Hepatic stellate cell (primary cell): Measurements from ENCODE around the gene SPPL3.
A peak's percentile ranks its signal among the peaks of the same experiment; 100 is the strongest.
"Not testable (repeated sequence)": the region's sequence is repeated elsewhere in the genome, so short reads cannot be mapped to it uniquely, and the experiment has no call there.

Experiments
- DNase-seq: peaks from one replicate; pipeline ENCODE4 v3.0.0; 2011; ENCODE audit warnings: low spot score

The SPPL3 gene

DNA sequence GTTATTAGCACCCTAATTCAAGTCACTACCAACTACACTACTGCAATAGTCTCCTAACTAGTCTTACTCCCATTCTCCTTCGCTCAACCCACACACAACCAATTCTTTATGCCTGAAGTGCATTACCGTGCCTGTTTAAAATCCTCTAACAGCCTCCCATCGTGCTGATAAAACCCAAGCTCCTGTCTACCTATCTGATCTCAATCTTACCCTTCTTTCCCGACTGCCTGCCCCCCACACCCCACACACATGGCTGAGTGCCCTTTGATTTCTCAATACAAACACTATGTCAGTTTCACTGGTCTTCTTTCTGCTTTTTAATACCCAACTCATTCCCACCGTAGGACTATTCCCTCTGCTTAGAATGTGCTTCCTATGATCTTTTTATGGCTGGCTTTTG lies 59.9 kb downstream of the SPPL3 start:
- DNase-seq = no peak

DNA sequence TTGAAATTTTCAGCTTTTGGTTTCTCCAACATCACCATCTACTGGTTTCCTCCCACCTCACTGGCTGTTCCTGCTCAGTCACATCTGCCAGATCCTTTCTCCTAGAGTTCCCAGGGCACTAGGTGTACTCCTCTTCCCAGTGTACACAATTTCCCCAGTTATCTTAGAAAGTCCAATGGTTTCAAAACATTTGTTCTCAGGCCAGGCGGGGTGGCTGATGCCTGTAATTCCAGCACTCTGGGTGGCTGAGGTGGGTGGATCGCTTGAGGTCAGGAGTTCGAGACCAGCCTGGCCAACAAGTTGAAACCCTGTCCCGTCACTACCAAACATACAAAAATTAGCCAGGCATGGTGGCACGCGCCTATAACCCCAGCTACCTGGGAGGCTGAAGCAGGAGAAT lies 60.7 kb downstream of the SPPL3 start:
- no peak for DNase-seq

- no peak for DNase-seq
Measured at GRCh38 chr12:120842595-120842994, 61.6 kb downstream of the SPPL3 start.

DNA sequence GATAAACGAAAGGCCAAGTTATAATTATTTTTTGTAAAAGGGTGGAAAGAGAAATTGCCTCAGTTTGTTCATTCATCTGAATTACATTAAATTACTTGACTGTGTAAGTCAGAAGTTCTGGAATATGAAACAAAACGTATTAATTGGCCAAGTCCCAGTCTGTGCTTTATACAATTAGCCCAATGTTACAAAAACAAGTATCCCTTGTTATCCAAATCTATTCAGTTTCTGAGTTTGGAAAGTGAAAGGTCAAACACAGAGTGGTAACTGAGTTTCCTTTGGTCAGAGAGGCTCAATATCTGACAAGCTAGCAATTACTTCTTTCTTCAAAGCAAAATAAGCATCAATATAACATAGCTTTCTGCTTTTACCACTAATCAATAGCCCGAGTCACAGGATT lies 62.6 kb downstream of the SPPL3 start:
- DNase-seq = no peak

DNA sequence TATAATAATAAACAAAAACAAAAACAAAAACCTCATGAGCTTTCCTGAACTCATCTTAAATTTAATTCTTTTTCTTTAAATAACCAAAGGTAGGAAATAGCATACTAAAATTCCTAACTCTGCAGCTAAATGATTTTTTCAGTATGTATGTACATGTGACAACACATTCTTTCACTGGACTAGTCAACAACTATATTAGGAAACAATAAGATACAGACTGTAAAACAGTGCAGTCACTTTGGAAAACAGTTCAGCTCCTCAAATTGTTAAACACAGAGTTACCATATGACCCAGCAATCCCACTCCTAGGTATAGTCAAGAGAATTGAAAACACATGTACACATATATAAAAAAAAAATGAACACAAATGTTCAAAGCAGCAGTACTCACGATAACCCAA lies 64.7 kb downstream of the SPPL3 start:
- DNase-seq = no peak

DNA sequence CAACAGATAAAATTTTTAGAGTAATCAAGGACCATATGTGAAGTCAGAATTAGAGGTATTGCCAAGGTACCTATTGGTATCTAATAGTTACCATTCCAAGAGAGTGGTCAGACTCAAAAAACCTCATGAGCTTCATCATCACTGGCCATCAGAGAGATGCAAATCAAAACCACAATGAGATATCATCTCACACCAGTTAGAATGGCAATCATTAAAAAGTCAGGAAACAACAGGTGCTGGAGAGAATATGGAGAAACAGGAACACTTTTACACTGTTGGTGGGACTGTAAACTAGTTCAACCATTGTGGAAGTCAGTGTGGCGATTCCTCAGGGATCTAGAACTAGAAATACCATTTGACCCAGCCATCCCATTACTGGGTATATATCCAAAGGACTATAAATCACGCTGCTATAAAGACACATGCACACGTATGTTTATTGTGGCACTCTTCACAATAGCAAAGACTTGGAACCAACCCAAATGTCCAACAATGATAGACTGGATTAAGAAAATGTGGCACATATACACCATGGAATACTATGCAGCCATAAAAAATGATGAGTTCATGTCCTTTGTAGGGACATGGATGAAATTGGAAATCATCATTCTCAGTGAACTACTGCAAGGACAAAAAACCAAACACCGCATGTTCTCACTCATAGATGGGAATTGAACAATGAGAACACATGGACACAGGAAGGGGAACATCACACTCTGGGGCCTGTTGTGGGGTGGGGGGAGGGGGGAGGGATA lies 65.4 kb downstream of the SPPL3 start:
- not testable (repeated sequence) for DNase-seq

DNA sequence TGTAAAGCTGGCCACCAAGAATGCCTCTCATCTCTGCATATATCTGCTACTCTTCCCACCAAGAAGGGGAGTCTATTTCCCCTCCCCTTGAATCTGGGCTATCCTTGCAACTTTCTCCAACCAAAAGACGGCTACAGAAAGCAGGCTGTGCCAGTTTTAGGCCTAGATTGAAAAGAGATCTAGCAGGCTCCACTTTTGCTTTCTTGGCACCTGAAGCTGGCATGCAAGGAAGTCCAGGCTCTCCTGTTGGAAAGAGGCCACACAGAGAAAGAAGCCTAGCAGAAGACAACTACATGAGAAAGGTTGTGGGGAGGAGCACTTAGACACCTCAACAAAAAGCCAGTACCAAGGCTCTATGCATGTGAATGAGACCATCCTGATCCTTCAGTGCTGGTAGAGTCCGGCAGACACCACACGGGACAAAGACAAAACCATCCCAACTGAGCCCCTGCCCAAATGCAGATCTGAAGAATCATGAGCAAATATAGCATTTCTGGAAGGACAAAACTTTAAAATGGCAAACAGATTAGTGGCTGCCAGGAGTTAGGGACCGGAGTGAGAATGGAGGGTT lies 68.0 kb downstream of the SPPL3 start:
- no peak for DNase-seq

DNA sequence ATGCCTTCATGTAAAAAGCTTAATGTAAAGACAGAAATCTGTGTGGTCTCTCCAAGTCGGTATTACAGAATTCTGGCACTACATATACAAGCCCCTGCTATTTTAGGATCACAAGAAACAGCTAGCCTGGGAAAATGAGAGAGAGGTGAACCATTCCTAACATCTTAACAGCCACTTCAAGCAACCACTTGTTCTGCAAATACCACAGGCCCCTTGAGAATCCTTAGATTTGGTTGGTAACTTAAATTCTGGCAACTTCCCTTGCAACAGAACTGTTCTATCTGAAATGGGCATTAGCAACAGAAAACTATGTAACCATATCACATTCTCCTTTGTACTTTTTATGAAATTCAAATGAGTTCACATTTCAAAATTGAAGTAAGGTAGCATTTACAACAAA lies 68.5 kb downstream of the SPPL3 start:
- DNase-seq = no peak

DNA sequence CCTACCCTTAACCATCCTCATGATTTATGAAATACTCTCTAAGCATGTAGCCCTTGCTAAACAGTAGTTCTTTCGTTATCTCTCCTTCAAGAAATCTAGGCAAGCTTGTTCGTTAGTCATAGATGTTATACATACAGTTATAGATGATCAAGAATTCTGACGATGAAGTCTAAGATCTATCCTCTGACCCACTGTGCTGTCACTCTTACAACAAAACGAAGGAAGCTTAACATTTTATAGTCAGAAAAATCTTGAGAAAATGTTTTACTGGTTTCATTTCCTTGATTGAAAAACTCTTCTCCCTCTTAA lies 68.9 kb downstream of the SPPL3 start:
- peak; percentile 17 for DNase-seq

- DNase-seq = no peak
Measured at GRCh38 chr12:120834489-120835303, 69.5 kb downstream of the SPPL3 start.

DNA sequence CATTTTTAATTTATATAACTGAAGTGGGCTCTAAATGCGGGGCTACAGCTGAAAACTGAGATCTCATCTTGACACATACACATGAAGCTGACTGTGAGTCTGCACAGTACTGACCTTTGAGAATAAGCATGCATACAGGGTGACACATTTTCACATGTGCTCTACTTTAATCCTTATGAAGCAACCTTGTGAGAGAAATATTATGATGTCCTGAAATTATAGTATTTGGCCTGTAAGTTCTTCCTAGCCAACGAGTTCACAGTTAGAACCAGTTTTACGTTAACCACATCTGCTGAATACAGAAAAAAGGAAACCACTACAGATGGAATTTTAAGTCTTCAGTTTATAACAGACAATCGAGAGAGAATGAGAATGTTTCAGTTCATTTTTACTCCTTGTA lies 70.3 kb downstream of the SPPL3 start:
- DNase-seq = no peak

DNA sequence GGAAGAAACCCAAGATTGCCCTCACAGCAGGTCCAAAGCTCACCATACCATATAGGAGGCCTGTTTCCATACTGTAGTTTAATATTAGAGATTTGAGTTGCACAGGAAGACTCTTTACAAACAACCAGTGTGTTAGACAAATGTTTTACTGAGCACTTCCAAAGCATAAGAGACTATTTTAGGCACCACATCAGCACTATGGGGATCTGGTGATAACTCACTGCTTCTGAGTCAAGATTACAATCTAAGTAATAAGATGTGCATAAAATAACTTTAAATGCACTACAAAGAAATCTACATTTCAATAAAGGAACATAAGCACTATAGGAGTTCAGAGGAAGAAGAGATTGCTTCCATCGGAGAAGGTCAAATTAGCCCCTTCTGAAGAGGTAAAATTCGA lies 71.4 kb downstream of the SPPL3 start:
- no peak for DNase-seq

- DNase-seq = no peak
Measured at GRCh38 chr12:120831648-120832267, 72.4 kb downstream of the SPPL3 start.

DNA sequence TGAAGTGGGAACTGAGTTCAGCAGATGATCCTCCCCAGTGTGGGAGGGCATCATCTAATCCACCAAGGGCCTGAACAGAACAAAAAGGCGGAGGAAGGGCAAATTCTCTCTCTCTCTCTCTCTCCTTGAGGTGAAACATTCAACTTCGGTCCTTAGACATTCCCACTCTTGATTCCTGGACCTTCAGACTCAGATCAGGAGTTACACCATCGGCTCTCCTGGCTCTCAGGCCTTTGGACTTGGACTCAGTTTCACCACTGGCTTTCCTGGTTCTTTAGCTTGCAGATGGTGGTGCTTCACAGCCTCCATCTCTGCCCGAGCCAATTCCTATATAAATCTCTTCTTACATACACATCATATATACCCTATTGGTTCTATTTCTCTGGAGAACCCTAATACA lies 73.2 kb downstream of the SPPL3 start:
- no peak for DNase-seq

DNA sequence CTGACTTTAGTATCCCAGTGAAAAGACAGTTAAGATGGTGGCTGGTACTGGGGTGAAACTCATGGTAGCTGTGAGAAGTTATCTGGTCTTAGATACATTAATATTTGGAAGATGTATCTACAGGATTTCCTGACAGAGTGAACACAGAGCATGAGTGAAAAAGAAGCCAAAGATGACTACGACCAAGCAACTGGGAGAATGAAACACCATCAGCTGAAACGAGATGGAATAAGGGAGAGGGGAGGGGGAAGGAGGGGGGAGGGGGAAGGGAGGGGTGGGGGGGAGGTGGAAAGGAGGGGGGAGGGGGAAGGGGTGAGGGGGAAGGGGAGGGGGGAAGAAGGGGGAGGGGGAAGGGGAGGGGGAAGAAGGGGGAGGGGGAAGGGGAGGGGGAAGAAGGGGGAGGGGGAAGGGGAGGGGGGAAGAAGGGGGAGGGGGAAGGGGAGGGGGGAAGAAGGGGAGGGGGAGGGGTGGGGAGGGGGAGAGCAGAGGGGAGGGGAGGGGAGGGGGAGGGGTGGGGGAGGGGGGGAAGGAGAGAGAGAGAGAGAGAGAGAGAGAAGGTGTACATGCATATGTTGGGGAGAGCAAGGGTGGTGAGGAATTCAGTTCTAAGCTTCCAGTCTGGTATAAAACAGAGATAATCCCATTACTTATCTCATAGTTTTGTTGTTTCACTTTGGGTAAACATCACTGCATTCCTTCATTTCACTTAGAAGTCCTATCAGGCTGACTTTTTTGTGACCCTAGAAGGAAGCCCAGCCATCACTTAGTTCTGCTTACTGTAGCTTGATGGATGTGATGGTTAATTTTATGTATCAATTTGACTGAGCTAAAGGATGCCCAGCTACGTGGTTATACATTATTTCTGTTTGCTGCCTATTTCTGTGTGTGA lies 73.9 kb downstream of the SPPL3 start:
- no peak for DNase-seq

DNA sequence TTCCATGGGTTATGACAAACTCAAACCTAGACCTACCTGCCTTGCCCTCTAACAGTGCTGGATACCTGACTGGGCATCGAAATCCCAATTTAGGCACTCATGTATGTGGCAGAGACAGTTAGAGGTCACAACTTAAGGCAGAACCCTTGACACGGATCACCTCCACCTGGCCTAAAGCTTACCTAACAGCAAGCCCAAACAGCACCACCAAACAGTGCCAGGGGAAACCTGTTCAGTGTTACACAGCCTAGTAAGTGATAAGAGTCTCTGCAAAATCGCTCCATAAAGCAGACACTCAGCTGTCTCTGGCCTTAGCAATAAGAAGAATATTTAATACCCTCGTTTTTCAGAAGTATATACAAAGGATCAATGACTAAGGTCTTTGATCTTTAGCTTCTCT lies 77.8 kb downstream of the SPPL3 start:
- DNase-seq = no peak

GRCh38 chr12:120825337-120825736 lies 78.8 kb downstream of the SPPL3 start:
- no peak for DNase-seq

DNA sequence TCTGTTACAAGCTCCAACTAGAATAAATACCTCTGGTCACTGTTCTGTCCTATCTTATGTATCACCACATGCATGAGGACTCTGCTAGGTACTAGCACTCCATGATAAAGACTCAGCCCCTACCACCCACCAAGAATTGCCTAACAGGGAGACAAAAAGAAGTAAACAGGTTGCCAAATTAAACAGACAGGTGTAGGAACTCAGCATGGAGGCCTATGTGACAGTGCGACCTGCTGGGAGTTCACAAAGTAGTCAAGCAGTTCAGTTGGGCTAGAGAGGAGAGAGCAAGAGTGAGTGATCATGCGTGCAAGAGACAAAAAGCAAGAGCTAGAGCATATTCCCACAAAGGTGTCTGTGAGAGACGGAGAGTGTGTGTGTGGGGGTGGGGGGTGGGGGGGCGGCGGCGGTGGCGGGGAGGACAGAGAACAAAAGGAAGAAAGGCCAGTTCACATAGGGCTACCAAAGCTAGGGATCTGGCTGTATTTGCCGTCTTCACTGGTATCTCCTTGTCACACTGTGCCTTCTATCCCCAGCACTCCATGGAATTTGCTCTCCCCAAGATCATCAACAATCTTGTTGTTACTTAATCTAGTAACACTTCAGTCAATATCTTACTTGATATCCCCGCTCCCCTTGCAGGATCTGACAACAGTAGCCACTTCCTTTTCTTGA lies 81.2 kb downstream of the SPPL3 start:
- no peak for DNase-seq

GRCh38 chr12:120821878-120822277 lies 82.3 kb downstream of the SPPL3 start:
- DNase-seq = no peak

DNA sequence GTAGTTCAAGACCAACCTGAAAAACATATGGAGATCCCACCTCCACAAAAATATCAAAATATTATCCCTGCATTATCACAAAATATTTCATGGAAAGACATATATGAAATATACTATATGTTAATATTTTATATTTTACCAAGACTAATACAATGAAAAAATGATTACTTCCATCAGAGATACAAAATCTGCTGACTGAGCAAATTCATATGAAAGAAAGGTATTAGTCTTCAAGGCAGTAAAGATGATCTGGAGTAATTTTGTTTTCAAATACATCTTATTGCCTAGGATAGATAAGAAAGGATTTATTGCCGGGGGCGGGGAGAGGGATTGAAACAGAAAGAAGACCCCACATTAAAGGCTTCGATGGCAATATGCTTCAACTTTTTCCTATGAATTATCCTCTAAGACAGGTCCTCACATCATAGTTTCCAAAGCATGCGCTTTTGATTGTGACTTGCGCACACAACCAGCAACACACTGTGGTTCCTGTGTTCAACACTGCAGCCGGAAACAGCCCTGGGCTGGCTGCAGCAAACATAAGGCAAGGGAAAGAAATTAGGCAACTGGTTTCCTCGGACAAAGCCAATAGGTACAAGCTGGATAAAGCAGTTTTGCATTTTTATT lies 83.2 kb downstream of the SPPL3 start:
- DNase-seq = no peak

DNA sequence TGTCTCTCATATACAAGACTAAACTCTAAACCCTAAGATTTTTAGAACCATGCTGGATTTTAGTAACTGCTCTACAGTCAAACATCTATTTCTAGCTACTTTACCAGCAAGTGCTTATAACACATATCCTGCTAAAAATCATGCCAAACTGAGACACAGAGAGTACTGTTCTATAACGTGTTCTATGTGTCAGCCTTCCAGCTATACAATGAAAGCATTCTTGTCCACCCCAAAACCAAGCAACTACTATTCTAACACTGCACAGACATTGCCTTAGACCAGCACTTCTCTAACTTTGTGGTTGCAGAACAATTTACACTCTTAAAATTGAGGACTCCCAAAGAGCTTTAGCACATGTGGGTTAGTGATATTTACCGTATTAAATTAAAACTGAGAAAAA lies 85.7 kb downstream of the SPPL3 start:
- no peak for DNase-seq
